PC-3 (cell line): ENCODE data around the gene OR2AK2. TPM values are rescaled to one million over a fixed set of nuclear protein-coding genes. Genes with fewer than 3 reads are reported as not detected.

Source experiments
- ATAC-seq: fragments of 200-7000 bp; cut with Tn5 transposase; 2 replicates; pipeline ENCODE4 v1.9.1; 2020; ENCODE audit warnings: mild to moderate bottlenecking, moderate library complexity
- Bru-seq: library from RNA; stranded (reverse); fragments of 400-500 nt; gene quantifications from one replicate; lab custom pipeline; 2021; lab: Mats Ljungman, UMichigan
- BruChase-seq, 2 experiments: library from RNA; stranded (reverse); fragments of 400-500 nt; gene quantifications; one replicate each; lab custom pipeline; 2021; lab: Mats Ljungman, UMichigan
- BruUV-seq: library from RNA; stranded (reverse); fragments of 400-500 nt; replicated peaks from 2 replicates; lab custom pipeline; 2021; lab: Mats Ljungman, UMichigan
- CTCF ChIA-PET: fragments of 300-600 bp; sonication (Branson Sonifier 250); formaldehyde crosslinking; loops from one replicate; lab custom pipeline; 2022; ENCODE audit warnings: antibody characterized with exemption; lab: Charles Lee
- POLR2A ChIA-PET: fragments of 300-600 bp; sonication (Branson Sonifier 250); formaldehyde crosslinking; loops from one replicate; lab custom pipeline; 2022; ENCODE audit warnings: antibody characterized with exemption; ENCODE audit not compliant: unreplicated experiment; lab: Charles Lee
- DNase-seq: peaks from one replicate; pipeline ENCODE4 v3.0.0-alpha.2; 2015
- H2AFZ ChIP-seq: fragments of 300-600 bp; sonication (generic); 2 replicates; pipeline ENCODE4 v1.6.0; 2016; ENCODE audit warnings: antibody characterized with exemption, low read length
- H3F3A ChIP-seq: fragments of 300-600 bp; sonication (generic); one replicate; pipeline ENCODE4 v1.6.0; 2017; ENCODE audit warnings: antibody characterized with exemption, low read length, control low read depth, mild to moderate bottlenecking; ENCODE audit not compliant: unreplicated experiment
- H3K27ac ChIP-seq: fragments of 300-600 bp; sonication (generic); 2 replicates; pipeline ENCODE4 v1.5.1; 2016; ENCODE audit warnings: mild to moderate bottlenecking, low read length
- H3K27me3 ChIP-seq: fragments of 300-600 bp; sonication (generic); 2 replicates; pipeline ENCODE4 v1.6.1; 2016; ENCODE audit warnings: low read length, mixed read lengths
- H3K36me3 ChIP-seq: fragments of 300-600 bp; sonication (generic); 2 replicates; pipeline ENCODE4 v1.6.1; 2016; ENCODE audit warnings: low read depth, mixed run types, low read length, mixed read lengths
- H3K4me1 ChIP-seq: fragments of 300-600 bp; sonication (generic); 2 replicates; pipeline ENCODE4 v1.5.1; 2016; ENCODE audit warnings: low read length; ENCODE audit not compliant: insufficient read depth
- H3K4me2 ChIP-seq: fragments of 300-600 bp; sonication (generic); 2 replicates; pipeline ENCODE4 v1.6.0; 2016; ENCODE audit warnings: low read length
- H3K4me3 ChIP-seq: fragments of 300-600 bp; sonication (generic); 2 replicates; pipeline ENCODE4 v1.5.1; 2016; ENCODE audit warnings: mild to moderate bottlenecking, low read length, mixed read lengths
- H3K79me2 ChIP-seq: fragments of 300-600 bp; sonication (generic); 2 replicates; pipeline ENCODE4 v1.6.1; 2017; ENCODE audit warnings: low read length, mixed read lengths
- H3K9ac ChIP-seq: fragments of 300-600 bp; sonication (generic); 2 replicates; pipeline ENCODE4 v1.6.0; 2016; ENCODE audit warnings: mild to moderate bottlenecking, low read length
- H3K9me2 ChIP-seq: fragments of 300-600 bp; sonication (generic); replicated peaks from 2 replicates; pipeline ENCODE4 v1.6.1; 2016; ENCODE audit warnings: mixed run types, low read length, mixed read lengths
- H3K9me3 ChIP-seq: fragments of 300-600 bp; sonication (generic); 2 replicates; pipeline ENCODE4 v1.6.1; 2016; ENCODE audit warnings: low read length, mixed read lengths
- H4K20me1 ChIP-seq: fragments of 300-600 bp; sonication (generic); 2 replicates; pipeline ENCODE4 v1.6.1; 2016; ENCODE audit warnings: low read length, mixed read lengths
- CTCF ChIP-seq: fragments of 300-600 bp; sonication (generic); conservative IDR thresholded peaks from 2 replicates; pipeline ENCODE4 v1.5.1; 2017; ENCODE audit warnings: antibody characterized with exemption, low read depth, mild to moderate bottlenecking, low read length
- EZH2 ChIP-seq: fragments of 300-600 bp; sonication (generic); IDR thresholded peaks from one replicate; pipeline ENCODE4 v1.6.1; 2017; ENCODE audit warnings: antibody characterized with exemption, mild to moderate bottlenecking, low read length; ENCODE audit not compliant: unreplicated experiment
- EZH2phosphoT487 ChIP-seq: fragments of 300-600 bp; sonication (generic); IDR thresholded peaks from 2 replicates; pipeline ENCODE4 v1.6.1; 2018; ENCODE audit warnings: mild to moderate bottlenecking, antibody characterized with exemption, low read length, borderline replicate concordance
- intact Hi-C: fragments of 100-400 bp; cut with micrococcal nuclease; formaldehyde crosslinking; loops from 2 replicates; pipeline ENCODE4 v1.9.0; 2023
- long read RNA-seq: library from polyadenylated mRNA; unstranded; transcript quantifications from one replicate; pipeline ENCODE4 v2.0.0, GENCODE V29; 2021; ENCODE audit not compliant: unreplicated experiment
- total RNA-seq: library from RNA; depleted of rRNA; stranded (reverse); fragments of >200 nt; gene quantifications from 2 replicates; pipeline ENCODE4 v1.2.3, GENCODE V29; 2014; rRNA removed

The OR2AK2 gene, protein sequence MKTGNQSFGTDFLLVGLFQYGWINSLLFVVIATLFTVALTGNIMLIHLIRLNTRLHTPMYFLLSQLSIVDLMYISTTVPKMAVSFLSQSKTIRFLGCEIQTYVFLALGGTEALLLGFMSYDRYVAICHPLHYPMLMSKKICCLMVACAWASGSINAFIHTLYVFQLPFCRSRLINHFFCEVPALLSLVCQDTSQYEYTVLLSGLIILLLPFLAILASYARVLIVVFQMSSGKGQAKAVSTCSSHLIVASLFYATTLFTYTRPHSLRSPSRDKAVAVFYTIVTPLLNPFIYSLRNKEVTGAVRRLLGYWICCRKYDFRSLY
- 0.11 TPM in 1 of 2 replicates, not detected in the other for total RNA-seq
- percentile 39 among the genes with signal in this experiment for Bru-seq, nascent RNA
- BruChase-seq, experiment 1, labeled RNA remaining after a 6-hour chase, result percentile 50 among the genes with signal in this experiment
- BruChase-seq, experiment 2, labeled RNA remaining after a 2-hour chase, result percentile 52 among the genes with signal in this experiment
- long read RNA-seq, result 0 reads

- no TSS peak for BruUV-seq
- POLR2A ChIA-PET, result no interaction called here
Measured at GRCh38 chr1:247964933-247965332, at the start of gene OR2AK2. Gene OR2AK2 (plus strand): TSS chr1:247965233. CDS start chr1:247965377, 144 bp downstream.

DNA sequence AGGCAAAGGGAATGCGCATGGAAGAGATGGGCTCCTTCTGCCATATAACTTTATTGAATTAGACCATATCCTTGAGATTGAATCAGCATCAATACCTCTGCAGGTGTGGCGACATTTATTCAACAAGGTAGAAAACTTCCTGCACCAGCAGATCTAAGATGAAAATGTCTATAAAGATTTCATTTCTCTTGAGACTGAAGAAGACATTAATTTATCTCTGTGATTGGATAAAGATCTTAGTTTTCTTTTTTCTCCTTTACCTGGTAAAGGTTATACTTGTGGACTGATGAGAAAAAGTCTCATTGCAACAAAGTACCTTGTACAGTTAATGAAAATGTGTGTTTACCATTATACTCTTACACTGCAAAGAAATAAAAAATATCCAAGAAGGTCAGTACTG, 45.1 kb upstream of the OR2AK2 start, which contains the start of gene OR2T8:
Gene OR2T8, plus strand, starts transcription at position 301 of the 400 bp plus-strand sequence. CDS start 766 bp downstream, outside the sequence.
- H4K20me1 ChIP-seq, result no peaks in the 10 kb centered on the region
- ChIA-PET POLR2A (no interaction called here), CTCF (no interaction called here)
- H3F3A ChIP-seq, result no peaks in the 10 kb centered on the region
- ATAC-seq (no peak), DNase-seq (no peak)
- H3K4me2 ChIP-seq, result no peak within 1 kb of the TSS
- H3K4me1 ChIP-seq, result peaks cover 13% of the 10 kb centered on the region
- no TSS peak for BruUV-seq
- H2AFZ ChIP-seq, result no peak within 1 kb of the TSS
- no peak for TF ChIP-seq EZH2phosphoT487
- TF ChIP-seq EZH2, result no peak
- TF ChIP-seq CTCF, result no peak
- H3K9me2 ChIP-seq, result no peaks in the 10 kb centered on the region
- H3K9me3 ChIP-seq, result no peaks in the 10 kb centered on the region
- no peaks in the 10 kb centered on the region for H3K27me3 ChIP-seq
- H3K79me2 ChIP-seq, result no peaks in the 10 kb centered on the region
- H3K27ac ChIP-seq, result no peak within 1 kb of the TSS
- H3K4me3 ChIP-seq, result no peak within 1 kb of the TSS
- intact Hi-C loops, result loop anchor here (5.0 to 10.0 kb wide), 2 partner anchors 173 to 345 kb away; partner anchors contain the start of gene OR14A2
- H3K9ac ChIP-seq, result no peak within 1 kb of the TSS
- no peaks in the 10 kb centered on the region for H3K36me3 ChIP-seq

More at GRCh38 chr1:247964933-247965332, at the start of gene OR2AK2:
- intact Hi-C loops, result no loop called here
- Histone ChIP-seq H3K9me3 (no peaks in the 10 kb centered on the region), H3K79me2 (no peaks in the 10 kb centered on the region), H3K9ac (no peak within 1 kb of the TSS), H3K36me3 (no peaks in the 10 kb centered on the region), H3K4me2 (no peak within 1 kb of the TSS), H4K20me1 (no peaks in the 10 kb centered on the region), H3K27me3 (no peaks in the 10 kb centered on the region), H3F3A (no peaks in the 10 kb centered on the region), H3K9me2 (no peaks in the 10 kb centered on the region), H3K4me1 (peaks cover 11% of the 10 kb centered on the region), H2AFZ (no peak within 1 kb of the TSS), H3K4me3 (no peak within 1 kb of the TSS), H3K27ac (no peak within 1 kb of the TSS)
- CTCF ChIA-PET, result no interaction called here
- no peak for DNase-seq
- TF ChIP-seq EZH2phosphoT487, result no peak
- TF ChIP-seq CTCF, result no peak
- no peak for TF ChIP-seq EZH2
- no peak for ATAC-seq

DNA sequence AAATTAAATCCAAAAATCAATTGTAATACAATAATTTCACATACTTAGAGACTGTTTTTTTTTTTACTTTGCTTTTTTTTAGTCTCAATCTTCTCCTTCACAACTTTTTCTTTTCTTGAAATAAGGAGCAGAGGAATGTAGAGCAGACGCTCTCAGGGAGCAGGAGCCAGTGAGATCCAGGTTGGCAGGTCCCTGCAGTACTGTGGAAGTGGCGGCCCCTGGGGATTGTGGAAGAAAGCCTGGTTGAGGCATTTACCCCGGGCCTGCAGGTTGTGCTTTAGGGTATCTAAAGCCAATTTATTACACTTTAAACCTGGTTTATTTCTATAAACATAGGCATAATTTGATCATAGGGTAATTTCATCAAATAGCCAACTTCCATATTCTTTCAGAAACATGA, 41.1 kb upstream of the OR2AK2 start:
- no peak overlapping the region for H3K27ac ChIP-seq
- no peak overlapping the region for H3K9ac ChIP-seq
- TF ChIP-seq EZH2phosphoT487 (no peak), EZH2 (no peak), CTCF (0 out of 2 replicates have a peak, but pooled peaks have one; percentile 20)
- intact Hi-C loops, result no loop called here
- DNase-seq, result no peak
- no peaks in the 10 kb centered on the region for H4K20me1 ChIP-seq
- no TSS peak for BruUV-seq
- H3K36me3 ChIP-seq, result no peaks in the 10 kb centered on the region
- H2AFZ ChIP-seq, result no peak overlapping the region
- H3K9me2 ChIP-seq, result no peaks in the 10 kb centered on the region
- no peaks in the 10 kb centered on the region for H3K9me3 ChIP-seq
- no peak overlapping the region for H3K4me2 ChIP-seq
- no peaks in the 10 kb centered on the region for H3K4me1 ChIP-seq
- POLR2A ChIA-PET, result no interaction called here
- H3K27me3 ChIP-seq, result no peaks in the 10 kb centered on the region
- CTCF ChIA-PET, result no interaction called here
- ATAC-seq, result no peak
- no peak overlapping the region for H3K4me3 ChIP-seq
- H3K79me2 ChIP-seq, result no peaks in the 10 kb centered on the region
- H3F3A ChIP-seq, result no peaks in the 10 kb centered on the region
